K562 treated with DMSO at 1 percent for 12 hours (cell line): ENCODE data around the gene PTPN21. TPM values are rescaled to one million over a fixed set of nuclear protein-coding genes. Genes with fewer than 3 reads are reported as not detected.

ENCODE experiments used
- total RNA-seq: library from RNA; unstranded; fragments of 300-600 nt; gene quantifications from 2 replicates; pipeline ENCODE4 v1.2.3, GENCODE V29; 2022; ENCODE audit not compliant: insufficient read depth

PTPN21 gene
- total RNA-seq, result 0.58 and 1.4 TPM in 2 replicates

GRCh38 chr14:88554457-88555286 lies at the start of gene PTPN21:
TSS of gene PTPN21 (minus strand) at chr14:88555007. CDS start at chr14:88550417, 4,590 bp downstream.

DNA sequence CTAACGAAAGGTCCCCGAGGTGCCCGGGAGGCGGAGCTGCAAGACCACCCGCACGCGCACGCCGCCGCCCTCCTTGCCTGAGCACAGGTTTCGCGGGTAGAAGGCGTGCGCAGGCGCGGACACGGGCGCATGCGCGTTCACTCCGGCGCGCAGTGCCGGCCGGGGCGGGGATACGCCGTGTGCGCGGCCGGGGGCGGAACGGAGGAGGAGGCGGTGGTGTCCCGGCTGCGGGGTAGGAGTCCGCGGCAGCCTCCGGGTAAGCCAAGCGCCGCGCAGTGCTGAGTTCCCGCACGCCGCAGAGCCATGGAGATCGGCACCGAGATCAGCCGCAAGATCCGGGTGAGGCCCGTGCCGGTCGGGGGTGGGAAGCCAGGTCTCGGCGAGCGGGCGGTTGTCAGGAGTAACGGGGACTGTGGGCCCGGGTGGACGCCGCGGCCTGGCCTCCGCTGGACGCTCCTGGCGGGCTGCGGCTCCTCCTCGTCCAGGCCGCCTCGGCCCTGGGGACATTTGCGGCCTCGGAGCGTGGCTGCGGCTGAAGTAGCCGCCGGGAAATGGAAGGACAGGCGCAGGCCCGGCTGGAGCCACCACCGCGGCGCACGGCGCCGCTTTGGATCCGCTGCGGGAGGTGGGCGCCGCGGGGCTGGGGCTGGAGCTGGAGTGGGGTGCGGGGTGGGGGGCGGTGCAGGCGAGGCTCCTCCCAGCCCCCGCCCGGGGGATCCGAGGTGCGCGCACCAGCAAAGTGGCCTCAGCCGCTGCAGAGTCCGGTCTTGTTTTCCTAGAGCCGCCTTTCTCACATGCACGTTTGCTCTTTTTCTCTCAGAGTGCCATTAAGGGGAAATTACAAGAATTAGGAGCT lies 8.3 kb upstream of the PTPN21 start, which contains the start of gene ZC3H14:
Gene ZC3H14, plus strand, starts transcription at position 207 of the 856 bp plus-strand sequence. Its CDS starts 97 bp downstream, at position 304.

Other genes starting within 250 kb of the PTPN21 start
- gene KCNK10, start 231.7 kb downstream of the PTPN21 start, total RNA-seq, result not detected in 2 replicates
- 2.1 and 4.7 TPM in 2 replicates for gene SPATA7, start 169.3 kb downstream of the PTPN21 start, total RNA-seq
- gene ZC3H14, start 8.0 kb upstream of the PTPN21 start, total RNA-seq, result 16.9 and 37.3 TPM in 2 replicates
- gene EML5, start 237.9 kb upstream of the PTPN21 start, total RNA-seq, result 0.35 TPM in 1 of 2 replicates, not detected in the other